SK-N-SH (cell line): ENCODE results near the gene TNFRSF4. TPM values are rescaled to one million over a fixed set of nuclear protein-coding genes. Genes with fewer than 3 reads are reported as not detected.

Experiments
- CTCF ChIA-PET: fragments of 300-600, 350-600 bp; formaldehyde crosslinking; extraction: SDS; loops from one replicate; lab custom pipeline; 2021; lab: Yijun Ruan, JAX
- POLR2A ChIA-PET: fragments of 350-600 bp; sonication (Branson Sonifier 250); formaldehyde crosslinking; extraction: SDS; loops from one replicate; lab custom pipeline; 2020; ENCODE audit warnings: antibody characterized with exemption, inconsistent platforms; lab: Yijun Ruan, JAX
- DNase-seq: peaks from one replicate; pipeline ENCODE4 v3.0.0; 2012
- H2AFZ ChIP-seq: fragments of 200-600 bp; sonication (generic); 2 replicates; pipeline ENCODE4 v1.8.1; 2016; ENCODE audit warnings: antibody characterized with exemption, mild to moderate bottlenecking, low read depth
- H3F3A ChIP-seq: fragments of 200-600 bp; sonication (generic); replicated peaks from 2 replicates; pipeline ENCODE3; 2016; ENCODE audit warnings: antibody characterized with exemption, mild to moderate bottlenecking; ENCODE audit not compliant: insufficient read depth
- H3K27ac ChIP-seq, 2 experiments: fragments of 200-500 bp in 1 of 2; fragments of 200-600 bp in 1 of 2; sonication (Bioruptor generic) in 1 of 2; sonication (generic), shearing (Covaris generic) in 1 of 2; 2 replicates each; pipeline versions ENCODE4 v1.5.1 to v1.6.1; 2014 to 2016; ENCODE audit warnings: low read depth in 2 of 2, inconsistent platforms in 1 of 2, low read length in 1 of 2, mild to moderate bottlenecking in 1 of 2, mixed read lengths in 1 of 2
- H3K27me3 ChIP-seq: fragments of 200-600 bp; sonication (generic), shearing (Covaris generic); 2 replicates; pipeline ENCODE4 v1.6.1; 2016; ENCODE audit warnings: mixed run types; ENCODE audit not compliant: insufficient read depth
- H3K36me3 ChIP-seq, 2 experiments: fragments of 200-500 bp in 1 of 2; fragments of 200-600 bp in 1 of 2; sonication (Bioruptor generic) in 1 of 2; sonication (generic) in 1 of 2; replicated peaks in 1 of 2; 2 replicates each; pipeline versions ENCODE3 to v1.5.1; 2014 to 2016; ENCODE audit warnings: low read length in 1 of 2, mild to moderate bottlenecking in 1 of 2; ENCODE audit not compliant: insufficient read depth in 2 of 2, control insufficient read depth in 1 of 2
- H3K4me1 ChIP-seq, 2 experiments: fragments of 200-500 bp in 1 of 2; fragments of 200-600 bp in 1 of 2; sonication (Bioruptor generic) in 1 of 2; sonication (generic), shearing (Covaris generic) in 1 of 2; 2 replicates each; pipeline versions ENCODE4 v1.5.1 to v1.6.1; 2014 to 2016; ENCODE audit warnings: low read depth in 1 of 2, low read length in 1 of 2, mixed run types in 1 of 2; ENCODE audit not compliant: insufficient read depth in 2 of 2, control insufficient read depth in 1 of 2
- H3K4me2 ChIP-seq: fragments of 200-600 bp; sonication (generic), shearing (Covaris generic); 2 replicates; pipeline ENCODE4 v1.6.1; 2017; ENCODE audit warnings: mixed run types
- H3K4me3 ChIP-seq, 2 experiments: fragments of 200-500 bp in 1 of 2; fragments of 200-600 bp in 1 of 2; sonication (Bioruptor generic) in 1 of 2; sonication (generic), shearing (Covaris generic) in 1 of 2; 2 replicates each; pipeline versions ENCODE4 v1.5.1 to v1.8.1; 2014 to 2016; ENCODE audit warnings: low read depth in 2 of 2, inconsistent platforms in 1 of 2, low read length in 1 of 2, mild to moderate bottlenecking in 1 of 2, mixed read lengths in 1 of 2, moderate library complexity in 1 of 2
- H3K79me2 ChIP-seq: fragments of 200-600 bp; sonication (generic); 2 replicates; pipeline ENCODE4 v1.8.1; 2017; ENCODE audit warnings: mild to moderate bottlenecking; ENCODE audit not compliant: insufficient read depth
- H3K9ac ChIP-seq: fragments of 200-600 bp; sonication (generic); 2 replicates; pipeline ENCODE4 v1.6.1; 2017; ENCODE audit warnings: mixed run types
- H3K9me2 ChIP-seq: fragments of 200-600 bp; sonication (generic); 2 replicates; pipeline ENCODE4 v1.6.1; 2017; ENCODE audit warnings: mixed run types
- H3K9me3 ChIP-seq: fragments of 200-600 bp; sonication (generic); 2 replicates; pipeline ENCODE4 v1.6.1; 2017; ENCODE audit warnings: mixed run types, mild to moderate bottlenecking, moderate library complexity
- H4K20me1 ChIP-seq: fragments of 200-600 bp; sonication (generic); 2 replicates; pipeline ENCODE4 v1.6.1; 2017; ENCODE audit warnings: mild to moderate bottlenecking, mixed run types; ENCODE audit not compliant: insufficient read depth
- CHD2 ChIP-seq: fragments of 150-350 bp; IDR thresholded peaks from 2 replicates; pipeline ENCODE4 v1.6.1; 2018; ENCODE audit warnings: low read length; ENCODE audit not compliant: partially characterized antibody
- CTCF ChIP-seq: fragments of 200-600 bp; sonication (generic); IDR thresholded peaks from 2 replicates; pipeline ENCODE4 v1.6.1; 2017; ENCODE audit warnings: antibody characterized with exemption, mild to moderate bottlenecking, moderate library complexity
- EP300 ChIP-seq, 2 experiments: IDR thresholded peaks; 2 replicates each; pipeline versions ENCODE4 v1.4.0 to v1.6.1; 2012; ENCODE audit warnings: borderline replicate concordance in 1 of 2, low read depth in 1 of 2, low read length in 1 of 2
- GABPA ChIP-seq: IDR thresholded peaks from 2 replicates; pipeline ENCODE4 v1.4.0; 2012; ENCODE audit warnings: low read depth, mild to moderate bottlenecking
- JUND ChIP-seq: IDR thresholded peaks from 2 replicates; pipeline ENCODE4 v1.4.0; 2012
- MXI1 ChIP-seq: IDR thresholded peaks from 2 replicates; pipeline ENCODE4 v1.6.1; 2012; ENCODE audit warnings: mild to moderate bottlenecking, low read depth, low read length, improper control_type of control experiment
- NRF1 ChIP-seq: IDR thresholded peaks from 2 replicates; pipeline ENCODE4 v1.6.1; 2012; ENCODE audit warnings: low read depth, mild to moderate bottlenecking, low read length
- PBX3 ChIP-seq: IDR thresholded peaks from 2 replicates; pipeline ENCODE4; 2012
- POLR2AphosphoS5 ChIP-seq: IDR thresholded peaks from 2 replicates; pipeline ENCODE4 v1.6.1; 2012; ENCODE audit warnings: low read depth, low read length
- RCOR1 ChIP-seq: fragments of 150-350 bp; IDR thresholded peaks from 2 replicates; pipeline ENCODE4 v1.6.1; 2017; ENCODE audit warnings: antibody characterized with exemption, low read length
- REST ChIP-seq: IDR thresholded peaks from 2 replicates; pipeline ENCODE4 v1.6.1; 2012; ENCODE audit warnings: mild to moderate bottlenecking, low read depth, low read length, moderate library complexity
- RFX5 ChIP-seq: IDR thresholded peaks from 2 replicates; pipeline ENCODE4 v1.6.1; 2012; ENCODE audit warnings: mild to moderate bottlenecking, improper control_type of control experiment, low read length
- RXRA ChIP-seq: IDR thresholded peaks from 2 replicates; pipeline ENCODE4 v1.4.0; 2012; ENCODE audit warnings: low read depth, mild to moderate bottlenecking, borderline replicate concordance
- SIN3A ChIP-seq: IDR thresholded peaks from 2 replicates; pipeline ENCODE4 v1.6.1; 2012; ENCODE audit warnings: low read depth, mild to moderate bottlenecking, low read length, moderate library complexity, borderline replicate concordance
- SMC3 ChIP-seq: IDR thresholded peaks from 2 replicates; pipeline ENCODE4 v1.6.1; 2012; ENCODE audit warnings: low read depth, low read length, improper control_type of control experiment
- TAF1 ChIP-seq: IDR thresholded peaks from 2 replicates; pipeline ENCODE4 v1.6.1; 2012; ENCODE audit warnings: low read depth, mild to moderate bottlenecking, low read length, moderate library complexity, borderline replicate concordance
- TCF12 ChIP-seq: IDR thresholded peaks from 2 replicates; pipeline ENCODE4 v1.4.0; 2012
- YY1 ChIP-seq: IDR thresholded peaks from 2 replicates; pipeline ENCODE4 v1.4.0; 2012; ENCODE audit warnings: low read depth, mild to moderate bottlenecking
- ZBTB33 ChIP-seq: IDR thresholded peaks from 2 replicates; pipeline ENCODE4 v1.4.0; 2012; ENCODE audit warnings: low read depth, borderline replicate concordance
- WGBS: methylation state at CpG from one replicate; pipeline ENCODE4 v1.1.6; 2017; ENCODE audit warnings: low lambda C conversion rate; 5-methylcytosine and 5-hydroxymethylcytosine counted together
- polyA plus RNA-seq, 3 experiments: library from polyadenylated mRNA; depleted of rRNA; stranded (reverse); fragments of >200 nt; gene quantifications; 2 replicates each; pipeline ENCODE4 v1.2.3, GENCODE V29; 2012

The TNFRSF4 gene
- polyA plus RNA-seq, 1 of the 3 experiments (the other 2 are of a cell fraction) = not detected

- no peaks in the 10 kb centered on the region for H4K20me1 ChIP-seq
- POLR2A ChIA-PET = interaction anchor here (0.5 kb wide), 1 partner anchor 171 kb away, joined by 3 read pairs; no protein-coding TSS in a partner anchor
- H3K36me3 ChIP-seq = no peaks in the 10 kb centered on the region
- CTCF ChIA-PET = interaction anchor here (1.7 kb wide), 1 partner anchor 21 kb away, joined by 3 read pairs; no protein-coding TSS in a partner anchor
- no peak overlapping the region for H2AFZ ChIP-seq
- no peak overlapping the region for H3K9ac ChIP-seq
- no peak overlapping the region for H3K4me2 ChIP-seq
- H3K4me3 ChIP-seq = no peak overlapping the region
- H3K9me2 ChIP-seq = no peaks in the 10 kb centered on the region
- H3K27ac ChIP-seq = no peak overlapping the region
- TF ChIP-seq CTCF (no peak), PBX3 (no peak), JUND (no peak), RCOR1 (no peak), SMC3 (no peak), REST (no peak), SIN3A (no peak), ZBTB33 (no peak), POLR2AphosphoS5 (no peak), MXI1 (no peak), GABPA (no peak), CHD2 (no peak), YY1 (no peak), NRF1 (no peak), TAF1 (no peak), RXRA (no peak), EP300 (IDR thresholded peaks at IDR 0.05; ENCODE audit: borderline replicate concordance in 1 of 2, low read depth in 1 of 2, low read length in 1 of 2) (no peak), TCF12 (no peak), RFX5 (no peak)
- no peaks in the 10 kb centered on the region for H3F3A ChIP-seq
- no peaks in the 10 kb centered on the region for H3K4me1 ChIP-seq
- no peaks in the 10 kb centered on the region for H3K9me3 ChIP-seq
- no peaks in the 10 kb centered on the region for H3K27me3 ChIP-seq
- H3K79me2 ChIP-seq = no peaks in the 10 kb centered on the region
- peak; percentile 28 for DNase-seq
- 59% methylated on average over 27 of the region's 29 CpGs for WGBS
Measured at GRCh38 chr1:1175221-1176062, 38.5 kb downstream of the TNFRSF4 start.
